Activated CD4-positive, alpha-beta T cell treated with anti-CD3 and anti-CD28 coated beads, Interleukin-2, amount 10 ng/mL, durations not matched to agents 24 days and 14 days (primary cell): ENCODE results near the gene BRD8. TPM values are rescaled to one million over a fixed set of nuclear protein-coding genes. Genes with fewer than 3 reads are reported as not detected.
"Not testable (repeated sequence)": the region's sequence is repeated elsewhere in the genome, so short reads cannot be mapped to it uniquely, and the experiment has no call there.

Experiments used
- DNase-seq: peaks from one replicate; pipeline ENCODE4 v3.0.0; 2022
- H3K27ac Mint-ChIP-seq: one replicate; pipeline ENCODE4 v1.8.0; 2022; ENCODE audit warnings: mild to moderate bottlenecking, mixed read lengths
- H3K27me3 Mint-ChIP-seq: one replicate; pipeline ENCODE4 v1.8.0; 2022; ENCODE audit warnings: mixed read lengths
- H3K36me3 Mint-ChIP-seq: one replicate; pipeline ENCODE4 v1.8.0; 2022; ENCODE audit warnings: low read depth, mild to moderate bottlenecking, mixed read lengths
- H3K4me1 Mint-ChIP-seq: one replicate; pipeline ENCODE4 v1.8.0; 2021; ENCODE audit warnings: mixed read lengths
- H3K4me3 Mint-ChIP-seq: one replicate; pipeline ENCODE4 v1.8.0; 2022; ENCODE audit warnings: mild to moderate bottlenecking, moderate library complexity, mixed read lengths
- H3K9me3 Mint-ChIP-seq: one replicate; pipeline ENCODE4 v1.8.0; 2021; ENCODE audit warnings: mixed read lengths
- intact Hi-C: fragments of 100-400 bp; cut with micrococcal nuclease; formaldehyde crosslinking; loops from one replicate; pipeline ENCODE4 v1.15.1; 2023
- total RNA-seq: library from RNA; stranded (reverse); gene quantifications from 2 replicates; pipeline ENCODE4 v1.2.3, GENCODE V29; 2022

Gene BRD8
- total RNA-seq, 1 donor from 2014 or later, result 61.1 TPM

DNA sequence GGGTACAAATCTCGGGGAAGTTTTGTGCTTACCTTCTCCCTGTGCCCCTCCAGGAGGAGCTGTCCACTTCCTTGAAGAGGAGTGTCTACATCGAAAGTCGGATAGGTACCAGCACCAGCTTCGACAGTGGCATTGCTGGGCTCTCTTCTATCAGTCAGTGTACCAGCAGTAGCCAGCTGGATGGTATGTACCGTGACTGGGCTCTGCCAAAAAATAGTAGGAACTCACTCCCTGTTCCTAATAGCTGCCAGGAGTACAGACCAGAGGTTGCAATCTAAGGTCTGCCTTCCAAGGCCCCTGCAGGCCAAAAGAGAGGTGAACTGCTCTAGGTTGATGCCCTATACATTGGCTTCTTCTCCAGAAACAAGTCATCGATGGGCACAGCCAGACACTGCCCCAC, 4.4 kb upstream of the BRD8 start:
- Mint-ChIP-seq H3K27me3 (no peaks in the 10 kb centered on the region), H3K27ac (no peak overlapping the region), H3K4me3 (no peak overlapping the region), H3K36me3 (peaks cover 45% of the 10 kb centered on the region), H3K9me3 (no peaks in the 10 kb centered on the region), H3K4me1 (peaks cover 10% of the 10 kb centered on the region)
- intact Hi-C loops, result loop anchor here (5.0 kb wide), 1 partner anchor 99 kb away; no protein-coding TSS in a partner anchor
- no peak for DNase-seq

DNA sequence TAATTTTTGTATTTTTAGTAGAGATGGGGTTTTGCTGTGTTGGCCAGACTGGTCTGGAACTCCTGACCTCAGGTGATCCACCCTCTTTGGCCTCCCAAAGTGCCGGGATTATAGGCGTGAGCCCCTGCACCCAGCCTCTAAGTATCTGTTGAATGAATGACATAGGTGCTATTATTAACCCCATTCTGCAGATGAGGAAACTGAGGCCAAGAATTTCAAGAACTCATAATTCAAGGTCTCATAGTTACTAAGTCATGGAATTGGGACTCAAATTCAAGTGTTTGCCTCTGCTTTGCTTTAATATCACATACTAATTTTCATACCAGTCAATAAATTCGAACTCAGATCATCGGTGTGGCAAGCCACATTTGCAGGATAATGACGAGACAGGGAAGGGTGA, 2.4 kb upstream of the BRD8 start:
- Mint-ChIP-seq H3K4me3 (no peak overlapping the region), H3K36me3 (peaks cover 36% of the 10 kb centered on the region), H3K4me1 (peaks cover 19% of the 10 kb centered on the region), H3K9me3 (no peaks in the 10 kb centered on the region), H3K27me3 (no peaks in the 10 kb centered on the region), H3K27ac (no peak overlapping the region)
- intact Hi-C loops, result loop anchor here (2.0 to 5.0 kb wide), 2 partner anchors 101 to 230 kb away; no protein-coding TSS in a partner anchor
- no peak for DNase-seq

DNA sequence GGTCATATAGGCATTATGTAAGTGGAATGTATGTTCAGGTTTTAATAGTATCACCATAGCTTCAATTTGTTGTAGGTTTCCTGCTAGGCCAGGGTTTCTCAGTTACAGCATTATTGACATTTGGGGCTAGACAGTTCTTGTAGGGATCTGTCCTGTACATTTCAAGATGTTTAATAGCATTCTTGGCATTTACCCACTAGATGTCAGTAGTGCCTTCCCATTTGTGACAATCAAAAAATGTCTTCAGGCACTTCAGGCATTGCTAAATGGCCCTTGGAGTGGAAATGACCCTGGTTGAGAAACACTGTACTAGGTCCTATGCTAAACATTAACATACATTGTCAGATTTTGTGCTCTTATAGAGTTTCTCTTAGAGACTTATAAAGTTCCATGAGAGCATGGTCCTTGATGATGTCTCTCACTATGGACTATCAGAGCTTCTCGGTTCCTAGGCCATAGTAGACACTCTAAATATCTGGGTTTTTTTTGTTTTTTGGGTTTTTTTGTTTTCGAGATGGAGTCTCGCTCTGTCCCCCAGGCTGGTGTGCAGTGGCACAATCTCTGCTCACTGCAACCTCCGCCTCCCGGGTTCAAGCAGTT, 1.9 kb upstream of the BRD8 start:
- H3K4me3 Mint-ChIP-seq, result no peak overlapping the region
- peak; percentile 80 for DNase-seq
- peaks cover 35% of the 10 kb centered on the region for H3K36me3 Mint-ChIP-seq
- H3K27ac Mint-ChIP-seq, result peak overlapping the region; percentile 66
- H3K9me3 Mint-ChIP-seq, result no peaks in the 10 kb centered on the region
- H3K4me1 Mint-ChIP-seq, result peaks cover 19% of the 10 kb centered on the region
- H3K27me3 Mint-ChIP-seq, result no peaks in the 10 kb centered on the region
- intact Hi-C loops, result loop anchor here (2.0 to 5.0 kb wide), 2 partner anchors 102 to 231 kb away; no protein-coding TSS in a partner anchor

DNA sequence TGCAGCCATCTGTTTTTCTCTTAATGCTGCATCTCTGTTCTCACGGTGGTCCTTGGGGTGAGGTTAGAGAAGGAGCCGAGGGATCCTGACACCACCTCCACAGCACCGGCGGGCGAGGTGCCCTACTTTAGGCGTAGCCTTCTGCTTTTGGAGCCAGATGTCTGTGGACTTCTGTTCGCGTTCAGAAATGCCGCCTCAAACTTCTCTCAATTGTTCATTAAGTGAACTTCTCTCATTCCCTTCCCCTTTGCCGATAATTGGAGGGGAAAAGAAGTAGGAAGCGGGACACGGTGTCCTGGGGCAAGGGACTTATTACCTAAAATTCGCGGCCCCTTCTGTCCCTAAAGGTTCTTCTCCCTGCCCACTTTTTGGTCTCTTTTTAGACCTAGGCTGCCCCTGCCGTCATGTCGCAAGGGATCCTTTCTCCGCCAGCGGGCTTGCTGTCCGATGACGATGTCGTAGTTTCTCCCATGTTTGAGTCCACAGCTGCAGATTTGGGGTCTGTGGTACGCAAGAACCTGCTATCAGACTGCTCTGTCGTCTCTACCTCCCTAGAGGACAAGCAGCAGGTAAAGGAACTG, 937 bp upstream of the BRD8 start:
- intact Hi-C loops, result loop anchor here (2.0 kb wide), 3 partner anchors 159 to 363 kb away; partner anchors contain the start of genes ETF1 and FAM53C
- Mint-ChIP-seq H3K9me3 (no peaks in the 10 kb centered on the region), H3K27me3 (no peaks in the 10 kb centered on the region), H3K4me3 (no peak overlapping the region), H3K4me1 (peaks cover 19% of the 10 kb centered on the region), H3K27ac (no peak overlapping the region), H3K36me3 (peaks cover 31% of the 10 kb centered on the region)
- DNase-seq, result peak; percentile 70

DNA sequence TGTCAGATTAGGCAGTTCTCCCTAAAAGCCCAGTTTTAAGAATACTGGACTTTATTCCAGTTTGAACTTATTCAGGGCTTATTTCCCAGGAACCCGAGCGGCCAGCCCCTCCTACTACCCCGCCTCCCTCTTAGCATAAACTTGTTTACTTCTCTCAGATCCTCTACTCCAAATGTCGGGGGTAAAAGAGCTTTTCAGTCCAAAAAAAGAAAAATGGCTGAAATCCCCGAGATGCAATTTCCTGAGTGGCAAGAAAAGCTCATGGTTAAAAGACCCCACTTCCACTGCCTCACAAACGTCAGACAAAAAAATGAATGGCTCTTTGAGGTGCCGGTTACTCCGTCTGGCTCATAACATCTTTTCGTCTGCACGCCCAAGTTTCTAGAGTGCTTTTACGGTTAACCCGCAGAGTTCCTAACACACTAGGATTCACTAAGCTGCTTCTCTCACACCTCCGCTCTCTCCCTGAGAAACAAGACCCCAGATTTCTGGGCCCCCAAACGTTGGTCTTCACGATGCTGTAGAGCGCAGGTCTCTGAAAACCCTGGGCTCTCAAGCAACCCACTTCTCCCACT, 402 bp downstream of the BRD8 start:
- Mint-ChIP-seq H3K36me3 (peaks cover 26% of the 10 kb centered on the region), H3K27ac (no peak overlapping the region), H3K4me1 (peaks cover 24% of the 10 kb centered on the region), H3K9me3 (no peaks in the 10 kb centered on the region), H3K27me3 (no peaks in the 10 kb centered on the region), H3K4me3 (no peak overlapping the region)
- intact Hi-C loops, result loop anchor here (1.0 to 2.0 kb wide), 8 partner anchors 35 to 424 kb away; partner anchors contain the start of genes CDC23, CDC25C, EGR1 and ETF1
- DNase-seq, result peak; percentile 83

GRCh38 chr5:138170299-138170698, 8.1 kb downstream of the BRD8 start:
- H3K36me3 Mint-ChIP-seq, result peaks cover 67% of the 10 kb centered on the region
- H3K27me3 Mint-ChIP-seq, result no peaks in the 10 kb centered on the region
- intact Hi-C loops, result no loop called here
- DNase-seq, result no peak
- no peak overlapping the region for H3K27ac Mint-ChIP-seq
- no peak overlapping the region for H3K4me3 Mint-ChIP-seq
- no peaks in the 10 kb centered on the region for H3K9me3 Mint-ChIP-seq
- peaks cover 4% of the 10 kb centered on the region for H3K4me1 Mint-ChIP-seq

DNA sequence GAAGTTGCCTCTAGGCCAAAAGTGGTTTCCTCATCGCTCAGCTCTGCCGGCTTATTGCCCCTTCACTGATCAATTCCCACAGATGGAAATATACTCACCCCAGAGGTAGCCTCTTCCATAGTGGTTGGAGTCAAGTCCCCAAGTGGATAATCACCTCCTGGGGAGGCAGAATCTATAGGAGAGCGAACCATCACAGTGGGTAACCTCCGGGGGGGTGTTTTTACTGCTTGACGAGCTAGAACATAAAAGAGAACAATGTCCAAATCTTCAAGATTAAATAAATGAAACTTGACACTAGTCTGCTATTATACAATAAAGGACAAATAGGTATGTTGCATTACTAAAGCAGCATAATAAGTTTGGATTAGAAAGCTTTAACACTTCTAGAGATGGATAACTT, 9.3 kb downstream of the BRD8 start:
- H3K36me3 Mint-ChIP-seq, result peaks cover 73% of the 10 kb centered on the region
- H3K4me3 Mint-ChIP-seq, result no peak overlapping the region
- intact Hi-C loops, result no loop called here
- DNase-seq, result no peak
- H3K9me3 Mint-ChIP-seq, result no peaks in the 10 kb centered on the region
- H3K27ac Mint-ChIP-seq, result no peak overlapping the region
- peaks cover 4% of the 10 kb centered on the region for H3K4me1 Mint-ChIP-seq
- H3K27me3 Mint-ChIP-seq, result no peaks in the 10 kb centered on the region

GRCh38 chr5:138163721-138164120, 14.7 kb downstream of the BRD8 start:
- Mint-ChIP-seq H3K9me3 (no peaks in the 10 kb centered on the region), H3K27ac (no peak overlapping the region), H3K4me1 (no peaks in the 10 kb centered on the region), H3K27me3 (no peaks in the 10 kb centered on the region), H3K4me3 (no peak overlapping the region), H3K36me3 (peaks cover 79% of the 10 kb centered on the region)
- intact Hi-C loops, result no loop called here
- DNase-seq, result no peak

GRCh38 chr5:138160706-138161105, 17.7 kb downstream of the BRD8 start:
- H3K4me3 Mint-ChIP-seq, result no peak overlapping the region
- intact Hi-C loops, result no loop called here
- no peak for DNase-seq
- H3K36me3 Mint-ChIP-seq, result peaks cover 72% of the 10 kb centered on the region
- H3K4me1 Mint-ChIP-seq, result no peaks in the 10 kb centered on the region
- H3K9me3 Mint-ChIP-seq, result no peaks in the 10 kb centered on the region
- H3K27ac Mint-ChIP-seq, result no peak overlapping the region
- no peaks in the 10 kb centered on the region for H3K27me3 Mint-ChIP-seq

DNA sequence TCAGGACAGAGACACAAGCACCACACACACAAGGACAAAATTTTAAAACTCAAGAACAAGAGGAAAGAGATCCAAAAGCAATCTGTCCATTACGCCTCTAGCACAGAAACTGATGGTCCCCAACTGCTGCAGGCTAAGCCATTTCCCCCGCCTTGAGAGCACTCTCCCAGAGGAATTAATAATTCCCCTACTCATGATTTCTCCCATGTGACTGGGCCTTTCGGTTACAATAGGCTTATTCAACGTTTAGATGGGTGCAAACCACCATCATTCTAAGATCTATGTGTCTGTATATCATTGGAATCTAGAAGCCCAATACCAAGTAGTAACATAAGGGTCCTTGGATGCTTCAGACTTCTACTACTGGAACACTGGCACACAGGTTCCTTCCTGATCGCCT, 18.8 kb downstream of the BRD8 start:
- Mint-ChIP-seq H3K27ac (no peak overlapping the region), H3K4me3 (no peak overlapping the region), H3K36me3 (peaks cover 64% of the 10 kb centered on the region), H3K4me1 (no peaks in the 10 kb centered on the region), H3K9me3 (no peaks in the 10 kb centered on the region), H3K27me3 (no peaks in the 10 kb centered on the region)
- DNase-seq, result no peak
- intact Hi-C loops, result no loop called here

GRCh38 chr5:138157626-138158025, 20.8 kb downstream of the BRD8 start:
- Mint-ChIP-seq H3K4me3 (no peak overlapping the region), H3K9me3 (no peaks in the 10 kb centered on the region), H3K4me1 (no peaks in the 10 kb centered on the region), H3K27me3 (peaks cover 6% of the 10 kb centered on the region), H3K36me3 (peaks cover 45% of the 10 kb centered on the region), H3K27ac (no peak overlapping the region)
- DNase-seq, result no peak
- intact Hi-C loops, result no loop called here

DNA sequence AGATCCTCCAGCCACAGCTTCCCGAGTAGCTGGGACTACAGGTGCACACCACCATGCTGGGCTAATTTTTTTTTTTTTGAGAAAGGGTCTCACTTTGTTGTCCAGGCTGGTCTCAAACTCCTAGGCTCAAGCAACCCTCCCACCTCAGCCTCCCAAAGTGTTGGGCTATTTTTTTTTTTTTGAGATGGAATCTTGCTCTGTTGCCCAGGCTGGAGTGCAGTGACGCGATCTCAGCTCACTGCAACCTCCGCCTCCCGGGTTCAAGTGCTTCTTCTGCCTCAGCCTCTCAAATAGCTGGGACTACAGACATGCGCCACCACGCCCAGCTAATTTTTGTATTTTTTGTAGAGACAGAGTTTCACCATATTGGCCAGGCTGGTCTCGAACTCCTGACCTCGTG, 22.5 kb downstream of the BRD8 start:
- intact Hi-C loops, DNase-seq: not testable (repeated sequence)

DNA sequence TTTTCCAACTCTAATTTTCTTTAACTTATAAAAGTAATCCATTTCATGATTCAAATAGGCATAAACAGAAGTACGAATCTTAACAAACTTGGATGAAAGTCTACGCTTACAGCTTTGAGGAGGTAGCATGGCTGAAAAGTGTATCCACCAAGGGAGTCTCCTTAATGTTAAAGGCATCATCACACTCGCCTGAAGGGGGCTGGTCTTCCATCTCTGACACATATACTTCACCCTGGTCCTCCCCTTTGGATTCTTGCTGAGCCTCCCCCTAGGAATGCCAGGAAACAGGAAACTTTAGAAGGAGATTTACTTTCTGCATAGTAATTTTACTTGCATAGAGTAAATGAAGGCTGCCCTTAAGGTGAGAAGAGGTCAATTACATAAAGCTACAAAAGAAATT, 28.9 kb downstream of the BRD8 start:
- intact Hi-C loops, result no loop called here
- Mint-ChIP-seq H3K4me3 (no peak overlapping the region), H3K4me1 (no peaks in the 10 kb centered on the region), H3K27ac (no peak overlapping the region), H3K27me3 (peaks cover 9% of the 10 kb centered on the region), H3K36me3 (no peaks in the 10 kb centered on the region), H3K9me3 (no peaks in the 10 kb centered on the region)
- no peak for DNase-seq

More for the DNA sequence above, 22.5 kb downstream of the BRD8 start:
- H3K36me3 Mint-ChIP-seq, result peaks cover 39% of the 10 kb centered on the region
- not testable (repeated sequence) for H3K4me3 Mint-ChIP-seq, H3K27me3 Mint-ChIP-seq, H3K4me1 Mint-ChIP-seq, H3K9me3 Mint-ChIP-seq, H3K27ac Mint-ChIP-seq

- Mint-ChIP-seq H3K36me3 (no peaks in the 10 kb centered on the region), H3K9me3 (no peaks in the 10 kb centered on the region), H3K27ac (no peak overlapping the region), H3K4me1 (no peaks in the 10 kb centered on the region), H3K4me3 (no peak overlapping the region), H3K27me3 (peaks cover 3% of the 10 kb centered on the region)
- DNase-seq, result no peak
- intact Hi-C loops, result no loop called here
Measured at GRCh38 chr5:138148811-138149210, 29.6 kb downstream of the BRD8 start.
